ENCODE measurements around the gene CD86. TPM values are rescaled to one million over a fixed set of nuclear protein-coding genes. Genes with fewer than 3 reads are reported as not detected.

CD86 gene
- total RNA-seq, 4 donors from 2014 or later, result 1.8 to 7.5 (median 4.2) TPM

GRCh38 chr3:122021811-122022401, 33.3 kb upstream of the CD86 start, which contains the start of gene ILDR1:
Gene ILDR1, minus strand, starts transcription at chr3:122022247. Its CDS starts 170 bp downstream, at chr3:122022077.
- Histone ChIP-seq H3K9me3 (no peaks in the 10 kb centered on the region), H3K4me1 (peaks cover 0 to 7% (median 3%) of the 10 kb centered on the region in 4 donors), H3K27me3 (peaks cover 0 to 30% (median 3%) of the 10 kb centered on the region in 4 donors), H3K27ac (replicated peaks in 1 of 4) (no peak within 1 kb of the TSS), H3K4me3 (peak within 1 kb of the TSS in 2 of 4 donors; percentile 22 to 39), H3K36me3 (no peaks in the 10 kb centered on the region)
- TF ChIP-seq, protein P1, sequence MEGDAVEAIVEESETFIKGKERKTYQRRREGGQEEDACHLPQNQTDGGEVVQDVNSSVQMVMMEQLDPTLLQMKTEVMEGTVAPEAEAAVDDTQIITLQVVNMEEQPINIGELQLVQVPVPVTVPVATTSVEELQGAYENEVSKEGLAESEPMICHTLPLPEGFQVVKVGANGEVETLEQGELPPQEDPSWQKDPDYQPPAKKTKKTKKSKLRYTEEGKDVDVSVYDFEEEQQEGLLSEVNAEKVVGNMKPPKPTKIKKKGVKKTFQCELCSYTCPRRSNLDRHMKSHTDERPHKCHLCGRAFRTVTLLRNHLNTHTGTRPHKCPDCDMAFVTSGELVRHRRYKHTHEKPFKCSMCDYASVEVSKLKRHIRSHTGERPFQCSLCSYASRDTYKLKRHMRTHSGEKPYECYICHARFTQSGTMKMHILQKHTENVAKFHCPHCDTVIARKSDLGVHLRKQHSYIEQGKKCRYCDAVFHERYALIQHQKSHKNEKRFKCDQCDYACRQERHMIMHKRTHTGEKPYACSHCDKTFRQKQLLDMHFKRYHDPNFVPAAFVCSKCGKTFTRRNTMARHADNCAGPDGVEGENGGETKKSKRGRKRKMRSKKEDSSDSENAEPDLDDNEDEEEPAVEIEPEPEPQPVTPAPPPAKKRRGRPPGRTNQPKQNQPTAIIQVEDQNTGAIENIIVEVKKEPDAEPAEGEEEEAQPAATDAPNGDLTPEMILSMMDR (IDR thresholded peaks at IDR 0.05), result no peak
- TF ChIP-seq POLR2AphosphoS5 (IDR thresholded peaks at IDR 0.05), result no peak
- no peak for TF ChIP-seq POLR2A (IDR thresholded peaks at IDR 0.05; ENCODE audit: low read depth)
- no peak for TF ChIP-seq EP300 (IDR thresholded peaks at IDR 0.05)
- 4% methylated on average over 22 of the region's 43 CpGs for WGBS
- intact Hi-C loops (cut with DNase I), result no loop called here
- peak; percentile 80 for DNase-seq (ENCODE audit: extremely low spot score)

- intact Hi-C loops (cut with DNase I), result no loop called here
- no peak overlapping the region for H3K4me3 ChIP-seq
- H3K27ac ChIP-seq (replicated peaks in 1 of 4), result no peak overlapping the region
- H3K4me1 ChIP-seq, result peaks cover 0 to 7% (median 3%) of the 10 kb centered on the region in 4 donors
- TF ChIP-seq POLR2A (IDR thresholded peaks at IDR 0.05; ENCODE audit: low read depth), result no peak
- TF ChIP-seq EP300 (IDR thresholded peaks at IDR 0.05), result no peak
- TF ChIP-seq, protein P1 (IDR thresholded peaks at IDR 0.05), result no peak
- no peak for TF ChIP-seq POLR2AphosphoS5 (IDR thresholded peaks at IDR 0.05)
- peak; percentile 74 for DNase-seq (ENCODE audit: extremely low spot score)
- 55% methylated on average over 8 of the region's 8 CpGs for whole genome bisulfite sequencing
- peaks cover 0 to 30% (median 3%) of the 10 kb centered on the region in 4 donors for H3K27me3 ChIP-seq
- no peaks in the 10 kb centered on the region for H3K36me3 ChIP-seq
- H3K9me3 ChIP-seq, result no peaks in the 10 kb centered on the region
These were observed 31.7 kb upstream of the CD86 start for GRCh38 chr3:122023335-122023910.

DNA sequence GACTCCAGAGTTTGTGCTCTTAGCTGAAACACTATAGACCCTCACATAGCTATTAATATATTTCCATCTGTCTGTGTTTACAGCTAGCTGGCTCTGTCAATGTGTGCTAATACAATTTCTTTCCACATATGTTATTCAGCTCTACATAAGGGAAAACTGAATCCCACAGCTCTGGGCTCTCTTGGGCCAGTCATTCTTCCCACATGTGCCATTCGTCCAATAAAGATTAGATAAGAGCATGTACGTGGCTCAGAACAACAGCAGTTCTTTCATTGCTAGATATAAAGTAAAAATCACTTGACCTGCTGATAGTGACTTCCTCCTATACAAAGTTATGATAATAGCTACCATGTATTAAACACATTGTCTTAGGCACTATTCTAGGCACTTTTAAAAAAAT, 30.4 kb upstream of the CD86 start:
- intact Hi-C loops (cut with DNase I), result no loop called here
- Histone ChIP-seq H3K27ac (replicated peaks in 1 of 4) (no peak overlapping the region), H3K4me1 (peaks cover 0 to 7% (median 3%) of the 10 kb centered on the region in 4 donors), H3K36me3 (no peaks in the 10 kb centered on the region), H3K4me3 (no peak overlapping the region), H3K27me3 (peaks cover 0 to 30% (median 3%) of the 10 kb centered on the region in 4 donors), H3K9me3 (no peaks in the 10 kb centered on the region)
- 79% methylated on average over 2 of the region's 2 CpGs for WGBS
- no peak for DNase-seq (ENCODE audit: extremely low spot score)
- no peak for TF ChIP-seq POLR2A (IDR thresholded peaks at IDR 0.05; ENCODE audit: low read depth)
- TF ChIP-seq POLR2AphosphoS5 (IDR thresholded peaks at IDR 0.05), result no peak
- TF ChIP-seq, protein P1 (IDR thresholded peaks at IDR 0.05), result no peak
- TF ChIP-seq EP300 (IDR thresholded peaks at IDR 0.05), result no peak

DNA sequence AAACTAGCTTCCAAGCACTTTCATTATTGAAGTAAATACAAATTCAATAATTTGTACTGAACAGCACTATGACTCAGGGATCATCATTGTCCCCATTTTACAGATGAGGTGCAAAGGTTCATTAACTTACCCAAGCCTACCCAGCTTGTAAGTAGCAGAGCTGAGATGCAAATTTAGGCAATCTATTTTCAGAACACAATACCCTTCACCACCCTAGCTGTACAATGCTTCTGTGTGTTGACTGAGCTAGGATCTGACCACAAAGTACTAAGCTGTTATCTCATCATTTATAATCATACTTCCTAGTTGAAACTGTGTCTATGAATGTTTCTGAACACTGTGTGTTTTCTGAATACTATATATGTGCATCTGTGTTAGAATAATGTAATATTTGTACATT, 29.9 kb upstream of the CD86 start:
- Histone ChIP-seq H3K27me3 (peaks cover 0 to 30% (median 3%) of the 10 kb centered on the region in 4 donors), H3K4me1 (peaks cover 0 to 7% (median 3%) of the 10 kb centered on the region in 4 donors), H3K36me3 (no peaks in the 10 kb centered on the region), H3K4me3 (no peak overlapping the region), H3K9me3 (no peaks in the 10 kb centered on the region), H3K27ac (replicated peaks in 1 of 4) (no peak overlapping the region)
- TF ChIP-seq POLR2A (IDR thresholded peaks at IDR 0.05; ENCODE audit: low read depth), result no peak
- TF ChIP-seq POLR2AphosphoS5 (IDR thresholded peaks at IDR 0.05), result no peak
- TF ChIP-seq, protein P1 (IDR thresholded peaks at IDR 0.05), result no peak
- no peak for TF ChIP-seq EP300 (IDR thresholded peaks at IDR 0.05)
- no peak for DNase-seq (ENCODE audit: extremely low spot score)
- intact Hi-C loops (cut with DNase I), result no loop called here

Measured in esophagus muscularis mucosa (tissue), 4 donors.